Measurements from ENCODE around the gene ADD2.

Gene ADD2

GRCh38 chr2:70707706-70708105 lies 60.3 kb downstream of the ADD2 start:
- H3K79me1 ChIP-seq (replicated peaks; ENCODE audit: low read length, poor library complexity, severe bottlenecking): no peaks in the 10 kb centered on the region
- H2AFZ ChIP-seq (ENCODE audit: low read depth, low read length): no peak overlapping the region
- H3K4me1 ChIP-seq (ENCODE audit: control insufficient read depth, insufficient read depth, low read depth, low read length): no peaks in the 10 kb centered on the region
- no peak overlapping the region for H3K18ac ChIP-seq (ENCODE audit: low read depth in 1 of 2, low read length in 2 of 2)
- H3K27me3 ChIP-seq (ENCODE audit: control insufficient read depth in 1 of 2, insufficient read depth in 1 of 2, low read length in 2 of 2): peaks cover 0 to 9% of the 10 kb centered on the region in 2 experiments
- H2BK15ac ChIP-seq (ENCODE audit: low read depth, poor library complexity, severe bottlenecking): no peak overlapping the region
- no peak overlapping the region for H3K9ac ChIP-seq (ENCODE audit: low read length)
- WGBS: 92% methylated on average over 1 of the region's 1 CpG
- H3K27ac ChIP-seq (ENCODE audit: low read length, poor library complexity, severe bottlenecking): no peak overlapping the region
- H3K4ac ChIP-seq (ENCODE audit: low read depth in 1 of 2, low read length in 2 of 2): no peak overlapping the region
- no peak overlapping the region for H3K4me3 ChIP-seq (ENCODE audit: insufficient read depth in 1 of 2, low read depth in 1 of 2, low read length in 2 of 2)
- no peak overlapping the region for H3K4me2 ChIP-seq (ENCODE audit: low read length, poor library complexity, severe bottlenecking)
- no peak overlapping the region for H4K91ac ChIP-seq (ENCODE audit: low read length)
- no peaks in the 10 kb centered on the region for H3K9me3 ChIP-seq (ENCODE audit: control insufficient read depth, low read length)
- H3K36me3 ChIP-seq (ENCODE audit: control insufficient read depth in 1 of 2, insufficient read depth in 2 of 2, low read depth in 1 of 2, low read length in 2 of 2): no peaks in the 10 kb centered on the region
- no peak overlapping the region for H3K14ac ChIP-seq (ENCODE audit: low read length in 2 of 2)
- H2BK5ac ChIP-seq (ENCODE audit: low read depth, low read length, poor library complexity, severe bottlenecking): no peak overlapping the region
- no peak overlapping the region for H2BK120ac ChIP-seq (ENCODE audit: low read depth, low read length)
- no peak overlapping the region for H2BK12ac ChIP-seq (ENCODE audit: low read length in 2 of 2)
- H4K8ac ChIP-seq (ENCODE audit: low read length): no peak overlapping the region
- DNase-seq: no peak
- H2AK5ac ChIP-seq (ENCODE audit: low read length, severe bottlenecking): no peak overlapping the region
- H3K23ac ChIP-seq (ENCODE audit: low read length in 2 of 2): no peak overlapping the region

DNA sequence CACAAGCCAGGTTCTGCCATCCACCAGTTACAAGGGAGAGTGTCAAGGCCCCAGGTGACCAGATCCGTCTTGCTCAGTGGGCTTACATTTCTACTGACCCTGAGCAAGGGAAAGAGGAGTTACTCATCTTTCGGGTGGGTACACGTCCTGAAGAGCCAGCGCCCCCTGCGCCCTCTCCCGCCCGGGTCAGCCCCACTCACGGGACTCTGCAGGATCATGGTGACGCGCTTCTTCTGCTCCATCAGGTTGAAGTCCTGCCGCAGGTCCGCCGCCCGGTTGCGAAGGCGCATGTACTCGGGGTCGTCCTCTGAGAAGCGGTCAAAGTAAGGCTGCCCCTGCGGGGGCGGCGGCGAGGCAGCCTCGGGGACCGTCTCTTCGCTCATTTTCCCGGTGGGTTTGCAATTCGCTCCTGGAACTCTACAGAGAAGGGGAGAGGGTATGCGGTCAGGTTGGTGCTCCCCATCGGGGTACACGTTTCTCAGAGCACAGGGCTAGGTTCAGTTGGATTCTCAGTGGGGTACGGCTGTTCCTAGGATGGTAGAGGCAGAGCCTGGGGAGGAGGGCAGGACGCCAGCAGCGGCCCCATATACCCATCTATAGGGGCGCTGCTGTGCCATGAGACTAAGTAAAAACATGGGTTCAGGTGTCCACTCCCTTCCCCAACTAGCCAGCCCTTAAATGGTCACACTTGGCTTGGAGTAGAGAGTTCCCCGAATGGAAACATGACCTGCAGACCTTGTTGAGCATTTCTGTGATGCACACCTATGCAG lies 61.8 kb downstream of the ADD2 start:
- H3K9ac ChIP-seq (ENCODE audit: low read length): no peak overlapping the region
- H3K79me1 ChIP-seq (replicated peaks; ENCODE audit: low read length, poor library complexity, severe bottlenecking): no peaks in the 10 kb centered on the region
- no peaks in the 10 kb centered on the region for H3K9me3 ChIP-seq (ENCODE audit: control insufficient read depth, low read length)
- H3K27me3 ChIP-seq (ENCODE audit: control insufficient read depth in 1 of 2, insufficient read depth in 1 of 2, low read length in 2 of 2): peaks cover 0 to 9% of the 10 kb centered on the region in 2 experiments
- H3K4me2 ChIP-seq (ENCODE audit: low read length, poor library complexity, severe bottlenecking): no peak overlapping the region
- no peak for DNase-seq
- H2BK12ac ChIP-seq (ENCODE audit: low read length in 2 of 2): no peak overlapping the region
- no peak overlapping the region for H3K14ac ChIP-seq (ENCODE audit: low read length in 2 of 2)
- no peak overlapping the region for H4K91ac ChIP-seq (ENCODE audit: low read length)
- WGBS: 91% methylated on average over 36 of the region's 36 CpGs
- no peak overlapping the region for H3K4ac ChIP-seq (ENCODE audit: low read depth in 1 of 2, low read length in 2 of 2)
- H2AFZ ChIP-seq (ENCODE audit: low read depth, low read length): no peak overlapping the region
- no peak overlapping the region for H4K8ac ChIP-seq (ENCODE audit: low read length)
- H3K4me1 ChIP-seq (ENCODE audit: control insufficient read depth, insufficient read depth, low read depth, low read length): no peaks in the 10 kb centered on the region
- H2AK5ac ChIP-seq (ENCODE audit: low read length, severe bottlenecking): no peak overlapping the region
- no peak overlapping the region for H3K23ac ChIP-seq (ENCODE audit: low read length in 2 of 2)
- H3K18ac ChIP-seq (ENCODE audit: low read depth in 1 of 2, low read length in 2 of 2): no peak overlapping the region
- H3K4me3 ChIP-seq (ENCODE audit: insufficient read depth in 1 of 2, low read depth in 1 of 2, low read length in 2 of 2): no peak overlapping the region
- H2BK5ac ChIP-seq (ENCODE audit: low read depth, low read length, poor library complexity, severe bottlenecking): no peak overlapping the region
- no peak overlapping the region for H3K27ac ChIP-seq (ENCODE audit: low read length, poor library complexity, severe bottlenecking)
- no peaks in the 10 kb centered on the region for H3K36me3 ChIP-seq (ENCODE audit: control insufficient read depth in 1 of 2, insufficient read depth in 2 of 2, low read depth in 1 of 2, low read length in 2 of 2)
- no peak overlapping the region for H2BK15ac ChIP-seq (ENCODE audit: low read depth, poor library complexity, severe bottlenecking)
- no peak overlapping the region for H2BK120ac ChIP-seq (ENCODE audit: low read depth, low read length)

DNA sequence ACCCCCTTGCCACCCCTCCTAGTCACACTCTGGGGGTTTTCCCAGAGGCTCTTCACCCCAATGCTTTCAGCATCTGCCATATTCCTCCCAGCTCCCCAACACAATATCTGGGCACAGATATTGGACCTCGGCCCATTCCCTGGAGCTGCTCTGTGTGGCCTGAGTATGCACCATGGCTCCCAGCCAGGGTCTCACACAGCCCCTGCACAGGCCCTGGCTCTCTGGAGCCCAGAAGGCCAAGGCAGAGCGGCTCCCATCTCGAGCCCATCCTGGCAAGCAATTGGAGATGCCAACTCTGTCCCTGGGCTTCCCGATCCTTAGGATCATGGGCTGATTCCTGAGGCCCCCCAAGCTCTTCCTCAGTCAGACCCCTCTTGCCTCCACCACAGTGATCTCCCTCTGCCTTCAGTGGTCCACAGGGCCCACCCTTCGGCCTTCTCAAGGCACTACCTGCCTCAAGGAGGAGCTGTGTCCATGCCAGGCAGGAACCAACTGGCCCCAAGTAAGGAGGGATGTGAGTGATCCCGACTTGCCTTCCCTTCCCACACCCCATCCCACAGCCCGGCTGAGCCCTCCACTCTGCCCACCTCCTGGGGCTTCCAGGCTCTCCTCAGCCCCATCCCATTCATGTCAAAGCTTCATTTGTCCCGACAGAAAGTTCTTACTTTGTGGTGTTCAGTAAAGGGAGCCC lies 62.7 kb downstream of the ADD2 start:
- H3K4me2 ChIP-seq (ENCODE audit: low read length, poor library complexity, severe bottlenecking): no peak overlapping the region
- H3K4me1 ChIP-seq (ENCODE audit: control insufficient read depth, insufficient read depth, low read depth, low read length): no peaks in the 10 kb centered on the region
- H3K4ac ChIP-seq (ENCODE audit: low read depth in 1 of 2, low read length in 2 of 2): no peak overlapping the region
- H3K18ac ChIP-seq (ENCODE audit: low read depth in 1 of 2, low read length in 2 of 2): no peak overlapping the region
- H3K23ac ChIP-seq (ENCODE audit: low read length in 2 of 2): no peak overlapping the region
- no peak overlapping the region for H2BK12ac ChIP-seq (ENCODE audit: low read length in 2 of 2)
- no peak overlapping the region for H3K27ac ChIP-seq (ENCODE audit: low read length, poor library complexity, severe bottlenecking)
- DNase-seq: no peak
- WGBS: 72% methylated on average over 8 of the region's 8 CpGs
- no peak overlapping the region for H2BK15ac ChIP-seq (ENCODE audit: low read depth, poor library complexity, severe bottlenecking)
- H2BK120ac ChIP-seq (ENCODE audit: low read depth, low read length): no peak overlapping the region
- H3K27me3 ChIP-seq (ENCODE audit: control insufficient read depth in 1 of 2, insufficient read depth in 1 of 2, low read length in 2 of 2): peaks cover 0 to 8% of the 10 kb centered on the region in 2 experiments
- H3K36me3 ChIP-seq (ENCODE audit: control insufficient read depth in 1 of 2, insufficient read depth in 2 of 2, low read depth in 1 of 2, low read length in 2 of 2): no peaks in the 10 kb centered on the region
- no peak overlapping the region for H3K9ac ChIP-seq (ENCODE audit: low read length)
- no peak overlapping the region for H3K14ac ChIP-seq (ENCODE audit: low read length in 2 of 2)
- H3K9me3 ChIP-seq (ENCODE audit: control insufficient read depth, low read length): no peaks in the 10 kb centered on the region
- H4K8ac ChIP-seq (ENCODE audit: low read length): no peak overlapping the region
- no peak overlapping the region for H2AFZ ChIP-seq (ENCODE audit: low read depth, low read length)
- no peak overlapping the region for H3K4me3 ChIP-seq (ENCODE audit: insufficient read depth in 1 of 2, low read depth in 1 of 2, low read length in 2 of 2)
- H4K91ac ChIP-seq (ENCODE audit: low read length): no peak overlapping the region
- no peak overlapping the region for H2BK5ac ChIP-seq (ENCODE audit: low read depth, low read length, poor library complexity, severe bottlenecking)
- no peaks in the 10 kb centered on the region for H3K79me1 ChIP-seq (replicated peaks; ENCODE audit: low read length, poor library complexity, severe bottlenecking)
- no peak overlapping the region for H2AK5ac ChIP-seq (ENCODE audit: low read length, severe bottlenecking)

- H3K4ac ChIP-seq (ENCODE audit: low read depth in 1 of 2, low read length in 2 of 2): no peak overlapping the region
- WGBS: 81% methylated on average over 9 of the region's 9 CpGs
- no peak overlapping the region for H3K4me3 ChIP-seq (ENCODE audit: insufficient read depth in 1 of 2, low read depth in 1 of 2, low read length in 2 of 2)
These were observed 64.0 kb downstream of the ADD2 start for GRCh38 chr2:70703900-70704549.

More at GRCh38 chr2:70703900-70704549, 64.0 kb downstream of the ADD2 start:
- no peak overlapping the region for H2AFZ ChIP-seq (ENCODE audit: low read depth, low read length)
- no peak overlapping the region for H2BK15ac ChIP-seq (ENCODE audit: low read depth, poor library complexity, severe bottlenecking)
- H2BK12ac ChIP-seq (ENCODE audit: low read length in 2 of 2): no peak overlapping the region
- no peak overlapping the region for H3K9ac ChIP-seq (ENCODE audit: low read length)
- no peak for DNase-seq
- H3K18ac ChIP-seq (ENCODE audit: low read depth in 1 of 2, low read length in 2 of 2): no peak overlapping the region
- H4K8ac ChIP-seq (ENCODE audit: low read length): no peak overlapping the region
- H2BK120ac ChIP-seq (ENCODE audit: low read depth, low read length): no peak overlapping the region
- no peak overlapping the region for H4K91ac ChIP-seq (ENCODE audit: low read length)
- H3K9me3 ChIP-seq (ENCODE audit: control insufficient read depth, low read length): no peaks in the 10 kb centered on the region
- H3K36me3 ChIP-seq (ENCODE audit: control insufficient read depth in 1 of 2, insufficient read depth in 2 of 2, low read depth in 1 of 2, low read length in 2 of 2): no peaks in the 10 kb centered on the region
- H3K14ac ChIP-seq (ENCODE audit: low read length in 2 of 2): no peak overlapping the region
- no peaks in the 10 kb centered on the region for H3K4me1 ChIP-seq (ENCODE audit: control insufficient read depth, insufficient read depth, low read depth, low read length)
- H3K27ac ChIP-seq (ENCODE audit: low read length, poor library complexity, severe bottlenecking): no peak overlapping the region
- no peak overlapping the region for H3K4me2 ChIP-seq (ENCODE audit: low read length, poor library complexity, severe bottlenecking)
- H3K23ac ChIP-seq (ENCODE audit: low read length in 2 of 2): no peak overlapping the region
- H3K27me3 ChIP-seq (ENCODE audit: control insufficient read depth in 1 of 2, insufficient read depth in 1 of 2, low read length in 2 of 2): peaks cover 0 to 4% of the 10 kb centered on the region in 2 experiments
- H3K79me1 ChIP-seq (replicated peaks; ENCODE audit: low read length, poor library complexity, severe bottlenecking): no peaks in the 10 kb centered on the region
- no peak overlapping the region for H2BK5ac ChIP-seq (ENCODE audit: low read depth, low read length, poor library complexity, severe bottlenecking)
- no peak overlapping the region for H2AK5ac ChIP-seq (ENCODE audit: low read length, severe bottlenecking)

All from mesenchymal stem cell (in vitro differentiated cells and primary cell).